ENCODE measurements around the gene RPN2. TPM values are rescaled to one million over a fixed set of nuclear protein-coding genes. Genes with fewer than 3 reads are reported as not detected.

The RPN2 gene
- total and polyA plus RNA-seq, 2 donors (not counting 1 experiment from before 2014, with no cell fraction given), result 262 to 414 TPM

DNA sequence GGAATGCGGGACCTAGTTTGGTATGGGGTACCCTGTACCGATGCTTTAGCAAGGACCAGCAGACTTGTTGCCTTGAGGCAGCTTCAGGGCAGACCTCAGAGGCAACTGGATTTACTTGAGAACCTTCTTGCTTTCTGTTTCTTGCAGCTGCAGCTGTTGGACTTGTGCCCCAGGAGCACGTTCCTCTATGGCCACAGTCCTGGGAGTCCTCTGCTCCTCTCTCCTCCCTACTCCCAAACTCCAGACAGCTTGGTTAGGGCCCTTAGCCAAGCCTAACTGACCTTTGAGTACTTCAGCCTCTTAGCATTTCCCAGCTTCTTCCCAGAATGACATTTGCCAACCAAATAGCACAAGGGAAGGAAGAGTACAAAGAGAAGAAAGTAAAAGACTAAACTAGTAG, 47.8 kb downstream of the RPN2 start:
- Histone ChIP-seq H3K4me2 (ENCODE audit: extremely low read depth, insufficient read depth, low read length) (no peak overlapping the region), H3K79me2 (ENCODE audit: control insufficient read depth, insufficient read depth, low read length) (no peaks in the 10 kb centered on the region), H3K4me3 (replicated peaks in 1 of 4; ENCODE audit: control extremely low read depth in 1 of 4, insufficient read depth in 1 of 4, low read depth in 3 of 4, low read length in 4 of 4) (no peak overlapping the region), H3K27me3 (ENCODE audit: control insufficient read depth, insufficient read depth, low read length) (no peaks in the 10 kb centered on the region), H3K4me1 (ENCODE audit: control insufficient read depth, extremely low read depth, insufficient read depth, low read length) (peaks cover 4% of the 10 kb centered on the region), H3K27ac (ENCODE audit: insufficient read depth, low read length) (no peak overlapping the region), H3K9ac (ENCODE audit: insufficient read depth, low read length) (no peak overlapping the region), H3K36me3 (ENCODE audit: control insufficient read depth, insufficient read depth, low read length) (peaks cover 21% of the 10 kb centered on the region), H4K20me1 (ENCODE audit: control insufficient read depth, extremely low read depth, insufficient read depth, low read length) (no peaks in the 10 kb centered on the region), H2AFZ (ENCODE audit: low read length) (no peak overlapping the region), H3K9me3 (ENCODE audit: control insufficient read depth, insufficient read depth, low read depth, low read length) (no peaks in the 10 kb centered on the region)
- peak; percentile 60 to 84 for DNase-seq (ENCODE audit: low read depth in 2 of 2)
- TF ChIP-seq EZH2 (IDR thresholded peaks at IDR 0.05; ENCODE audit: low read length, missing control alignments), result no peak
- TF ChIP-seq, protein P1, sequence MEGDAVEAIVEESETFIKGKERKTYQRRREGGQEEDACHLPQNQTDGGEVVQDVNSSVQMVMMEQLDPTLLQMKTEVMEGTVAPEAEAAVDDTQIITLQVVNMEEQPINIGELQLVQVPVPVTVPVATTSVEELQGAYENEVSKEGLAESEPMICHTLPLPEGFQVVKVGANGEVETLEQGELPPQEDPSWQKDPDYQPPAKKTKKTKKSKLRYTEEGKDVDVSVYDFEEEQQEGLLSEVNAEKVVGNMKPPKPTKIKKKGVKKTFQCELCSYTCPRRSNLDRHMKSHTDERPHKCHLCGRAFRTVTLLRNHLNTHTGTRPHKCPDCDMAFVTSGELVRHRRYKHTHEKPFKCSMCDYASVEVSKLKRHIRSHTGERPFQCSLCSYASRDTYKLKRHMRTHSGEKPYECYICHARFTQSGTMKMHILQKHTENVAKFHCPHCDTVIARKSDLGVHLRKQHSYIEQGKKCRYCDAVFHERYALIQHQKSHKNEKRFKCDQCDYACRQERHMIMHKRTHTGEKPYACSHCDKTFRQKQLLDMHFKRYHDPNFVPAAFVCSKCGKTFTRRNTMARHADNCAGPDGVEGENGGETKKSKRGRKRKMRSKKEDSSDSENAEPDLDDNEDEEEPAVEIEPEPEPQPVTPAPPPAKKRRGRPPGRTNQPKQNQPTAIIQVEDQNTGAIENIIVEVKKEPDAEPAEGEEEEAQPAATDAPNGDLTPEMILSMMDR (conservative IDR thresholded peaks at IDR 0.05 in 1 of 2, IDR thresholded peaks at IDR 0.05 in 1 of 2; ENCODE audit: low read depth in 1 of 2, low read length in 2 of 2), result no peak

DNA sequence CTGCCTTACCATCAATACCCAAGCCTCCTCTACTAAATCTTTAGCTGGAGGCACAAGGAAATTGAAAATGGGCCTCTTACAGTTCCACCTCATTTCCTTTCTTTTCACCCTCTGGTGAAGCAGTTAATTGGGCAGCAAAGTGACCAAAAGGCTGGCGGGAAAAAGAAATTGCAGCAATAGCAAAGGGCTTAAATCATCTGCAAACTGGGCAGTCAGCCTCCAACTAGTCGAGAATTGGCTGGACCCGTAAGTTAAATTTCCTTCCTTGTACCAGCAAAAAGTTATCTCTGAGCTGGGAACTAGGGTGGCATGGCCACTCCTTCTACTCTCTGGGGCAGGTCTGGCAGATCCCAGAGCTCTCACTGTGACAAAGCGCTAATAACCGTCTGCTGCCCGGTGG, 49.0 kb downstream of the RPN2 start:
- Histone ChIP-seq H3K4me1 (ENCODE audit: control insufficient read depth, extremely low read depth, insufficient read depth, low read length) (peaks cover 2% of the 10 kb centered on the region), H2AFZ (ENCODE audit: low read length) (no peak overlapping the region), H3K9ac (ENCODE audit: insufficient read depth, low read length) (no peak overlapping the region), H3K4me3 (replicated peaks in 1 of 4; ENCODE audit: control extremely low read depth in 1 of 4, insufficient read depth in 1 of 4, low read depth in 3 of 4, low read length in 4 of 4) (no peak overlapping the region), H3K4me2 (ENCODE audit: extremely low read depth, insufficient read depth, low read length) (no peak overlapping the region), H3K27me3 (ENCODE audit: control insufficient read depth, insufficient read depth, low read length) (no peaks in the 10 kb centered on the region), H3K27ac (ENCODE audit: insufficient read depth, low read length) (no peak overlapping the region), H3K36me3 (ENCODE audit: control insufficient read depth, insufficient read depth, low read length) (peaks cover 20% of the 10 kb centered on the region), H3K9me3 (ENCODE audit: control insufficient read depth, insufficient read depth, low read depth, low read length) (no peaks in the 10 kb centered on the region), H4K20me1 (ENCODE audit: control insufficient read depth, extremely low read depth, insufficient read depth, low read length) (no peaks in the 10 kb centered on the region), H3K79me2 (ENCODE audit: control insufficient read depth, insufficient read depth, low read length) (no peaks in the 10 kb centered on the region)
- TF ChIP-seq EZH2 (IDR thresholded peaks at IDR 0.05; ENCODE audit: low read length, missing control alignments), result no peak
- TF ChIP-seq, protein P1 (conservative IDR thresholded peaks at IDR 0.05 in 1 of 2, IDR thresholded peaks at IDR 0.05 in 1 of 2; ENCODE audit: low read depth in 1 of 2, low read length in 2 of 2), result no peak
- peak in 1 of 2 donors; percentile 34 for DNase-seq (ENCODE audit: low read depth in 2 of 2)

DNA sequence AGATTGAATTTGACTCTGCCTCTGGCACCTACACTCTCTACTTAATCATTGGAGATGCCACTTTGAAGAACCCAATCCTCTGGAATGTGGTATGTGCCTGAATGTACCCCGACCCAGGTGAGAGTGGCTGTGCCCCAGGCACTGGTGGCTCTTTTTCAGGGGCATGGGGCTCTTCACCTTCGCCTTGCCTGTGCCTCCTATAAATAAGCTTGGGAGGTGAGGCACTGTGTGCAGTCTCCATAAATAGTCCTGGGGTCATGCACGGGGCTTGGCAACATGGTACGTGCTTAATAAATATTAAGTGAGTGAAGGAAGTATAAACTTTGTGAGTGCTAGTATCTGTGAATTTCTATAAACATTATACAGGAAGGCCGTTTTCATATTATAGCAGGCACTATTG, 49.5 kb downstream of the RPN2 start:
- H3K4me3 ChIP-seq (replicated peaks in 1 of 4; ENCODE audit: control extremely low read depth in 1 of 4, insufficient read depth in 1 of 4, low read depth in 3 of 4, low read length in 4 of 4), result no peak overlapping the region
- no peak for DNase-seq (ENCODE audit: low read depth in 2 of 2)
- H3K9me3 ChIP-seq (ENCODE audit: control insufficient read depth, insufficient read depth, low read depth, low read length), result no peaks in the 10 kb centered on the region
- no peaks in the 10 kb centered on the region for H4K20me1 ChIP-seq (ENCODE audit: control insufficient read depth, extremely low read depth, insufficient read depth, low read length)
- H3K4me2 ChIP-seq (ENCODE audit: extremely low read depth, insufficient read depth, low read length), result no peak overlapping the region
- no peaks in the 10 kb centered on the region for H3K79me2 ChIP-seq (ENCODE audit: control insufficient read depth, insufficient read depth, low read length)
- no peak overlapping the region for H3K9ac ChIP-seq (ENCODE audit: insufficient read depth, low read length)
- peaks cover 2% of the 10 kb centered on the region for H3K4me1 ChIP-seq (ENCODE audit: control insufficient read depth, extremely low read depth, insufficient read depth, low read length)
- H3K27ac ChIP-seq (ENCODE audit: insufficient read depth, low read length), result no peak overlapping the region
- no peaks in the 10 kb centered on the region for H3K27me3 ChIP-seq (ENCODE audit: control insufficient read depth, insufficient read depth, low read length)
- peaks cover 23% of the 10 kb centered on the region for H3K36me3 ChIP-seq (ENCODE audit: control insufficient read depth, insufficient read depth, low read length)
- TF ChIP-seq, protein P1 (conservative IDR thresholded peaks at IDR 0.05 in 1 of 2, IDR thresholded peaks at IDR 0.05 in 1 of 2; ENCODE audit: low read depth in 1 of 2, low read length in 2 of 2), result no peak
- H2AFZ ChIP-seq (ENCODE audit: low read length), result no peak overlapping the region

Data from fibroblast of lung (primary cell).